DLD1 (cell line): Measurements from ENCODE around the gene KLHL25.

ENCODE experiments used
- in situ Hi-C: cut with HindIII; loops from 2 replicates; pipeline ENCODE4 v1.10.0; 2017; ENCODE audit warnings: low sequenced_read_pairs

The KLHL25 gene

DNA sequence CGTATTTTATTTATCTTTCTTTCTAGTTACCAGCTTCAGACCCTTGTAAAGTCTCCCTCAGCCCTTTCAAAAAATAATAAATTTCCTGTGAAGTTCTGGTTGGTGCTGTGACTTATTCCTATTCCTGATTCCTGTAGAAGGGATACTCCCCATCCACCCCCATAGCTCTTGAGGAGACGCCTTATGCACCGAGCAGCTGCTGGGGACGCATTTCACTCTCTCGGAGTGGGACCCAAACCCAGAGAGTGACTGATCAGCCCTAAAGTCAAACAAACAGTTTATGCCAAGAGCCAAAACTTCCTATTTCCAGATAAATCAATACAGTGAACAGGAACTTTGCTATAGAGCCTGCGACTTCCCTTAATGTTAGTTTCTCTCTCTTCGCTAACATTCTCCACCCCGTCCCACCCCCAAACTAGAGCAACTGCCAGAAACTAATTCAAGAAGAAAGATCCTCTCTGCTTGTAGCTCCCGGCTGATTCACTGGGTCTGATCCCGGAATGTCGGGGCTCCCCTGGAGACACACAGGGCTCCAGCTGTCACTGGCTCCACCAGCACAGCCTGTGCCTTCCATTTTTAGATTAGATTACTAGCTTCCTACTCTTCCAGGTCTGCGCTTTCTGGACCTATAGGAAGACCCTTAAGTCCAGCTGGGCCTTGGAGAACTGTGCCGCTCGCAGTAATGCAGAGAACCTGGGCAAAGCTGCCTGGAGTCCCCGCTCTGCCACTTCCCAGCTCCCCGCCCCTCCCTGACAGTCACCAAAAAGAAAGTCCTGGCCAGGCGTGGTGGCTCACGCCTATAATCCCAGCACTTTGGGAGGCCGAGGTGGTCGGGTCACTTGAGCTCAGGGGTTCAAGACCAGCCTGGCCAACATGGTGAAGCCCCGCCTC lies 45.2 kb downstream of the KLHL25 start:
- in situ Hi-C loops, result no loop called here

DNA sequence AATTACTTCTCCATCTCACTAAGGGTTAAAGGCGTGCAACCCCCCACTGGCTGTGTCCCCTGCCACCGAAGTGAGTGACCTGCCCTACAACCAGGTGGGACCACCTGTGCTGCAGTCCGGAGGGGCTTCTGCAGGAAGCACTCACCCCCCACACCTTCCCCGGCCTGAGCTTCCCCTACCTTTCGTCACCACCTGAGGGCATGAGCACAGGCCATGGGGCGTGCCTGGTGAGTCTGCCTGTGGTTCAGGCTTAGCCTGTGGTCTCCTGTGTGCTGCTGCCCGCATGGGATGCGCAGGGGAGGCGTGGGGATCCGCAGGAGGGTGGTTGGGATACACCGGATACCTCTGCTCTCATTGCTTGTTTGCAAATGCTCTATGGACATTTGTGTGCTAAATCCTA lies 46.0 kb downstream of the KLHL25 start:
- in situ Hi-C loops, result no loop called here

DNA sequence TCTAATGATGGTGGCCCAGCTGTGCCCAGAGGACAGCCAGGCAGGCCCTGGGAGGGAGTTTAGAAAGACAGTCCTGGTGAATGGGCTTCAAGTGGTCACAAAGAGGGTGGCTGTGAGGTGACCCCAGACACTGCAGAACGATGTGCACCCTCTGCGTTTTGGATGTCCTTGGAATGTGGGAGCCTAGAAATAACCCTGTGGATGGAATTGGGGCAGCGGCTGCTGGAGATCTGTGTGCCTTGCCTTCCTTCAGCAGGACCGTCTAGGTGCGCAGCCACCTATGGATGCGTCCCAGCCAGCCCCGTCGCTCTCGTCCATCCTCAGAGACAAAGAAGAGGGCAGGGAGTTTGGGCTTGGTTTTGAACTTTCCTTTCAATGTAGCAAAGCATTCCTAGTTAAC lies 46.5 kb downstream of the KLHL25 start:
- in situ Hi-C loops, result no loop called here

DNA sequence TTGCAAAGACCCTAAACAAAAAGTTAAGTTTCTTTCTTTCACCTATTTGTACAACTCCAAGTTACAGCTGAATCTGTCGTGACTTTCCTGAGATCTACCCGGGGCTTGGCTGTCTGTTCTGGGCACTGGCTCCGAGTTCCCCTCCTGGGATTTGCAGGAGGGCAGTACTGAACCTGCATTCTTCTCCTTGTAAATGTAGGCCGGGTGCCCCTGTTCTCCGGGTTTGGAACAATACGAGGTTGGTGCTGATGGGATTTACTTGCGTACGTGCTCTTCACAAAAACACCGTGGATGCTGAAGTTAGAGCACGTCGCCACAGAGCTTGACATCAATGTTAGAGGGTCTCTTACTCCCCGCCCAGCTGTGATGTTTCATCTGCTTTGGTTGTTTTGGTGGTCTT lies 48.1 kb downstream of the KLHL25 start:
- in situ Hi-C loops, result no loop called here

DNA sequence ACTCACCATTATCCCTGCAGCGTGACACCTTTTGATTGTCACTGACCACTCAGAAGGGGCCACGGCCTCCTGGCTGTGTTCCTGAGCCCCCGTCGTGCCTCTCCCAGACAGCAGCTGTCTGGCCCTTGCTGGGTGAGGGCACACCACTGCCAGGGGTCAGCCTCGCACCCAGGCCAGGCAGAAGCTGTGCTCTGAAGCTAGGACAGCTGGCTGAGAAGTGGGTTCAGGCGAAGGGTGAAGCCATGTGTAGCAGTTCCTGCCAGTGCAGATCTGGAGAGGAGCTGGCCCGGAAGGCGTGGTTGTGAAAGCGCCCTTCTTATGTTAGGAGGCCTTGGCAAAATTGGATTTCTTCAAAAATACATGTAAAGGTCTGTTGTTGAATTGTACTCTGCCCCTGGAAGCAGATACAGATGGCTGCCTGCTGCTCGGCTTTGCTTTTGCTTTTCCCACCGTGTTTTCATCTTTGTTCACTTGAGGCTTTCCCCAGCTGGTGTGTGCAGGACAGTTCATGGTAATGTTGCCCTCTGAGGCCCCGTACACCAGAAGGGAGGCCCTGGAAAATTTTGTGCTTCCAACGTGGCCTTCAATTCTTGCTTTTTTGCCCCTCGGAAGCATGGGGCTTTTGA lies 49.1 kb downstream of the KLHL25 start:
- in situ Hi-C loops, result no loop called here

DNA sequence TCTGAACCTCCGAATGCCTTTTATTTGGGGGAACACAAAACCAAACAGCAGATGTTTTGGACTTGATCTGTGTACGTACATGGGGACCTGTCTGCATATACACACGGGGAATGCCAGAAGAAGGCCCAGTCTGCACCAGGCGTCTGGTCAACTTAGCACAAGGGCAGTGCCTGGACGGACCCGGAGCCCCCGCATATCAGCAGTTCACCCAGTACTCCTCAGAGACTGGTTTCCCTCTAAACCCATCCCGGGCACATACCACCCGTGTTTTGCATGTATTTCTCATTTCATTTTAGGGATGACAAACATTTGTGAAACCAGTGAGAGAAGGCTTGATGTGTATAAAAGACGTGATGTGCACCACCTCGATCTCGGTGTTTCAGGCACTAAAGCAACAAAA lies 49.7 kb downstream of the KLHL25 start:
- in situ Hi-C loops, result no loop called here

DNA sequence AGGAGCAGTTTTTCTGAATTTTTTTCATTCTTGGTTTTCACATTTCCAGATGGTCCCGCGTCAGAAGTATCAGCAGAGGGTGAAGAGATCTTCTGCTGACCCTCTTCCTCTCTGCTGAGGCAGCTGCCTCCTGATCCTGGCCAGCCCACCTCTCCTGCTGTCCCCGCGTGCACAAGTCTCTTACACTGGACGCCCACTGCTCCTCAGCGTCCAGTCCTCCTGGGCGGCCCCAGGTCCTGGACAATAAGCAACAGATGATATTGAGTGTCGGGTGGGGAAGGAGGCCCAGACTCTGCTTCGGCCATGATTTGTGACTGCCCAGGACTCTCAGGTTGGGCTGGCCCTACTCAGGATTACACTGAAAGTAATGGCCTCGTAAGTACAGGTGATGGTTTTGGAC lies 50.1 kb downstream of the KLHL25 start:
- in situ Hi-C loops, result no loop called here

DNA sequence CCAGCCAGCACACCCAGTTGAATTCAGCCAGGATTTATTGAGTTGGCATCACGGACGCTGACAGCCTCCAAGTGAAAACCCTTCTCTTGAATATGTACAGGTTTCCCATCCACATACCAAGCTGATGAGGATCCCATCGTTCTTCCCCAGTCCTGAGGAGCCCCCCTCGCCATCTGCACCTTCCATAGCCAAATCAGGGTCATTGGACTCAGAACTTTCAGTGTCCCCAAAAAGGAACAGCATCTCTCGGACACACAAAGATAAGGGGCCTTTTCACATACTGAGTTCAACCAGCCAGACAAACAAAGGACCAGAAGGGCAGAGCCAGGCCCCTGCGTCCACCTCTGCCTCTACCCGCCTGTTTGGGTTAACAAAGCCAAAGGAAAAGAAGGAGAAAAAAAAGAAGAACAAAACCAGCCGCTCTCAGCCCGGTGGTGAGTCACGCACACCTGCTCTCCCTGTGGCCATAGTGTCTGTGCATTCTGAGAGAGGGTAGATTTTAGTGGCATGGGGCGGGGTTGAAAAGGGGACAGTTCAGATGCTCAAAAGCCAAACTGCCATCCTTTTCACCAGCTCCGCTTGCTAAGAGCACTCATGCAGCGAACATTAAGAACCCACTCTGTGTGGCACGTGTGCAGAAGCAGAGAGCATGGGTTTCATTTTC lies 51.2 kb downstream of the KLHL25 start:
- in situ Hi-C loops, result no loop called here

DNA sequence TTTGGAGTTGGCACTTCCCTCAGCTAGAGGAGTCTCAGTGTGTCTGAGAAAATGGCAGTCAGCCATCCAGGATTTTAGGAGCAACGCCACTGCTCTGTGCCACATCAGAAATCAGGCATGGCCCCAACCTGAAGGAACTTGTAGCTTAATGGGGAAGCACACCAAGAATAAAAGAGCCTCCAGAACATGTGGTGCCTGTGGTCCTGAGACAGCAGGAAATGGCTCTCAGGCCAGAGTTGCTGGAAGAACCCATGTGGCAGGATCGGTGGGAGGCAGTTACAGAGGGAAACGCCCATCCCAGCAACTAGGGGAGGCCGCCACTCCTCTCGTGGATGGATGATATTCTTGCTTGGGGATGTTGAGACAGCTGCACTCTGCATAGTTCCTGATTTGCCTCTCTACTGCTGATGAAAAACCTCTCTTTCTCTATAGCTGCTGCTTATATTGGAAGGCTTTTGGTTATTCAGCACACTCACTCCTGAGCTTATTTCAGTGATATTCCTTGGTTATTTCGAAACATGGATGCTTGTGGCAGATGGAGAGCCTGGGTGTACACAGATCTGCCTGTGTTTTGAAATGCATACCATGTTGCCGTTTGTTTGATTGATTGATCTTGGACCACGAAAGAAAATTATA lies 52.4 kb downstream of the KLHL25 start:
- in situ Hi-C loops, result no loop called here

DNA sequence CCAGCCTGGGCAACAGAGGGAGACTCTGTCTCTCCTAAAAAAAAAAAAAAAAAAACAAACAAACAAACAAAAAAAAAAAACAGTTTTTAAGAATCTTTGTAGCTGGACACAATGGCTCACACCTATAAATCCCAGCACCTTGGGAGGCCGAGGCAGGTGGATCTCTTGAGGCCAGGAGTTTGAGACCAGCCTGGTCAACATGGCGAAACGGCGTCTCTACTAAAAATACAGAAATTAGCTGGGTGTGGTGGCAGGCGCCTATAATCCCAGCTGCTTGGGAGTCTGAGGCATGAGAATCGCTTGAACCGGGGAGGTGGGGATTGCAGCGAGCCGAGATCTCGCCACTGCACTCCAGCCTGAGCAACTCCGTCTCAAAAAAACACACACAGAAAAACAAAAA lies 53.1 kb downstream of the KLHL25 start:
- in situ Hi-C loops, result no loop called here

DNA sequence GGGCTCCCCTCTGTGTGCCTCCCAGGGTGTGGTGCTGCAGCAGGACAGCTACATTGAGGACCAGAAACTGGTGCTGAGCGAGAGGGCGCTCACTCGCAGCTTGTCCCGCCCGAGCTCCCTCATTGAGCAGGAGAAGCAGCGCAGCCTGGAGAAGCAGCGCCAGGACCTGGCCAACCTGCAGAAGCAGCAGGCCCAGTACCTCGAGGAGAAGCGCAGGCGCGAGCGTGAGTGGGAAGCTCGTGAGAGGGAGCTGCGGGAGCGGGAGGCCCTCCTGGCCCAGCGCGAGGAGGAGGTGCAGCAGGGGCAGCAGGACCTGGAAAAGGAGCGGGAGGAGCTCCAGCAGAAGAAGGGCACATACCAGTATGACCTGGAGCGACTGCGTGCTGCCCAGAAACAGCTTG lies 53.7 kb downstream of the KLHL25 start:
- in situ Hi-C loops, result no loop called here

DNA sequence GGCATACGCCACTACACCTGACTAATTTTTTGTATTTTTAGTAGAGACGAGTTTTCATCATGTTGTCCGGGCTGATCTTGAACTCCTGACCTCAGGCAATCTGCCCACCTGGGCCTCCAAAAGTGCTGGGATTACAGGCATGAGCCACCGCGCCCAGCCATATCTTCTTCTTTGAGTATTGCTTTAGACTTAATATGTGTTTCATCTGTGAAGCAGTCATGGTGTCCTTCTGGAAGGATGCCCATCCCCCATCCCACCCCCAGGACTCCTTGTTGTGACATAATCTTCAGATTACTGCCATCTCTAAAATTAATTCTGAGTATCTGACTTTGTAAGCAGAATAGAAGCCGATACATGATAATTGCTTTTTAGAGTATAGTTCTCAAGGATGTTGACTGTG lies 57.7 kb downstream of the KLHL25 start:
- in situ Hi-C loops, result no loop called here

DNA sequence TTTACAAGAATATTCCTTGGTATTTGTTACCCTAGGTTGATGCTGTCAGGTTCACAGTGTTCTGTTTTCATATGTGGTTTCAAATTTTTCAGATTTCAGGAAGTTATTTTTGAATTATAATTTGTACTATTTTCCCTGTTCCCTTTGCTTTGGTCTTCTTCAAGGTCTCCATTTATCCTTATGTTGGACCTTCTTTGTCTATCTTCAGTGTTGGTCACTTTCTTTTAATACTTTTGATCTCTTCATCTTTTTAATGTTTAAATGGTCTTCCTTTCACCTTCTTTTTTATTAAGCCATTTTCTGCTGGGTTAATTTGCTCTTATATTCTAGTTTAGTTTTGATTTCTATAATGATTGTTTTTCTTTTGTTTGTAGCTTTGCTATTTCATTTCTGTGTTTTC lies 61.3 kb downstream of the KLHL25 start:
- in situ Hi-C loops, result no loop called here

DNA sequence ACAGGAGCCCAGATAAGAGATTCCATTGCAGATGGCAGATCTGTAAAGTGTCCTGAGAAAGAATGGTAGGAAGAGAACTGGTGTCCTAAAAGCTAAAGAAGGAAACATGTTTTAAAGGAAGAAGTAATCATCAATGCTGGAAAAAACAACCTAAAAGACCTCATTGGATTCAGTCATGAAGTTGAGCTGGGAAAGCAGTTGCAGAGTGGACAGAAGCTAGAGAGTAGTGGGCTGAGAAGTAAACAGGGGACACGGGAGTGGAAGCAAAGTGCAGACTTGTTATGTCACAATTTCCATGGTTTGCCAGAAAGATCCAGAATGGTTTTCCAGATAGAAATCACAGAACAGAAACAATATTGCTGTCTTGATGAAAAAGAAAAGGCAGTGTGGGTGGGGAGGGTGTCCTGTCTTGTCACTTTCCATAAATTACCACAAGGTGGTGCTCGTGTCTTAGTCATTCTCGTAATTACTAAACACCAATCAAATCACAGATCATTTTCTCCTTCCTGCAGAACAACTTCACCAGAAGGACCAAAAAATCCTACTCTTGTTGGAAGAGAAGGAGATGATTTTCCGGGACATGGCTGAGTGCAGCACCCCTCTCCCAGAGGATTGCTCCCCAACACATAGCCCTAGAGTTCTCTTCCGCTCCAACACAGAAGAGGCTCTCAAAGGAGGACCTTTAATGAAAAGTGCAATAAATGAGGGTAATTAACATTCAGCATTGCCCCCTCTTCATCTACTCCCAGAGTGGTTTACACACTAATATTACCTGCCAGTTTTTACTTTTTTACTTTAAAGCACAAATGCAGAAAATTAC lies 64.5 kb downstream of the KLHL25 start:
- in situ Hi-C loops, result no loop called here

DNA sequence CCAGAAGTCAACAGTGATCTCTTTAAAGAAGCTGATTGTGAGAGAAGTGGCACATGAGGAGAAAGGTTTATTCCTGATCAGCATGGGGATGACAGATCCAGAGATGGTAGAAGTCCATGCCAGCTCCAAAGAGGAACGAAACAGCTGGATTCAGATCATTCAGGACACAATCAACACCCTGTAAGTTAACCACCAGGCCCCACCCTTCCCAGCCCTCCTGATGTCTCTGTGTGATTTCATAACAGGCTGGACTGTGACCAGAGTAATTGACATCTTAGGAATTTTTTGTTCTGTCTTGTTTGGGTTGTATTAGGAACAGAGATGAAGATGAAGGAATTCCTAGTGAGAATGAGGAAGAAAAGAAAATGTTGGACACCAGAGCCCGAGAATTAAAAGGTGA lies 67.7 kb downstream of the KLHL25 start:
- in situ Hi-C loops, result no loop called here

DNA sequence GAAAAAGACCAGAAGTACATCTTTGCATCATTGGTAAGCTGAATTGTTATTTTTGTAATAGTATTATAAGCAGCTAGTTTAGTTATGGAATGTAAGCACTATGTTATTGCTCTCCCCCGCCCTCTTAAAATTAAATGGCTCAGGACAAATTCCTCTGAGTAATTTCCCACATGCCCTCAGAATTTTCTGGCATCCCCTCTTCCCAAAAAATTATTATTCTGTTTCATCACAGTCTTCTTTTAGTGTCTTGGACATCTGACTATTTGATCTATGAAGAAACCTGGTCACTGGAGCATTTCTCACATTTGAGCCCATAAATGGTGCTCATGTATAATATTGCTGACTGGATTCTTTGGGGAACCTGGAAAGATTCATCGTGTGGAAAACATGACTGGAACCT lies 68.3 kb downstream of the KLHL25 start:
- in situ Hi-C loops, result no loop called here

DNA sequence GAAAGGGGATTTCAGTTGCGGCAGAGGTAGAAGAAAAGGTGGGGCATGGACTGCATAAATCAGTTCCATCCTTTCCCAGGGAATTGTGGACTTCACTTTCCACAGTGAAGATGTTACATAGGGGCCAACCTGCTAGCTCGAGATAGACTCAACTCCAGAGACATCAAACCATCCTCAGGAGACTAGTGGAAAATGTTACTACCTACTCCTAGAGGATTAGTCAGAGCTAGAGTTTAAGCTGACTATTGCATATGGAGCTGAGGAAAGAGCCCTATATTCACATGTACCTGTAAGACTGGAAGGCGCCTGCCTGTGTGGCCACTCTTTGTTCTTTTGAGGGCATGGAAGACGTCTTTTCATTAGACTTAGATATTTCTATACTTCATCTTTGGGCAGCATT lies 69.2 kb downstream of the KLHL25 start:
- in situ Hi-C loops, result no loop called here

DNA sequence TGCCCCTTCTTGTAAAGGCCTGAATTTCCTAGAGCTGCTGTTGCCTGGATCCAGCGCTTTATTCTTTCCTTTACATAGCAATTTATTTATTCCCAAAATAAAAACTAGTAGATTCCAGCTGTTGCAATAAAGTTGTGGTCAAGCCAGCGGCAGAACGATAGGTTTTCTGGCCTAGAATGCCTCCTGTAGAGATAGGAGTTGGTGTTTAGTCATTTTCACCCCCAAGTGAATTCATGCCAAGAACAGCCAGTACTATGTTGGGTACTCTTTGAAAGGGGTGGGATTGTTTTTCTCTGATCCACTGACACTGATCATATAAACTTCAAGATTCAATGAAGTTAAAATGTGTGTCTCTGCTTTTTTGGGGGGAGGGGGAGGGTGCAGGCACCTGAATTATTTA lies 69.7 kb downstream of the KLHL25 start:
- in situ Hi-C loops, result no loop called here

DNA sequence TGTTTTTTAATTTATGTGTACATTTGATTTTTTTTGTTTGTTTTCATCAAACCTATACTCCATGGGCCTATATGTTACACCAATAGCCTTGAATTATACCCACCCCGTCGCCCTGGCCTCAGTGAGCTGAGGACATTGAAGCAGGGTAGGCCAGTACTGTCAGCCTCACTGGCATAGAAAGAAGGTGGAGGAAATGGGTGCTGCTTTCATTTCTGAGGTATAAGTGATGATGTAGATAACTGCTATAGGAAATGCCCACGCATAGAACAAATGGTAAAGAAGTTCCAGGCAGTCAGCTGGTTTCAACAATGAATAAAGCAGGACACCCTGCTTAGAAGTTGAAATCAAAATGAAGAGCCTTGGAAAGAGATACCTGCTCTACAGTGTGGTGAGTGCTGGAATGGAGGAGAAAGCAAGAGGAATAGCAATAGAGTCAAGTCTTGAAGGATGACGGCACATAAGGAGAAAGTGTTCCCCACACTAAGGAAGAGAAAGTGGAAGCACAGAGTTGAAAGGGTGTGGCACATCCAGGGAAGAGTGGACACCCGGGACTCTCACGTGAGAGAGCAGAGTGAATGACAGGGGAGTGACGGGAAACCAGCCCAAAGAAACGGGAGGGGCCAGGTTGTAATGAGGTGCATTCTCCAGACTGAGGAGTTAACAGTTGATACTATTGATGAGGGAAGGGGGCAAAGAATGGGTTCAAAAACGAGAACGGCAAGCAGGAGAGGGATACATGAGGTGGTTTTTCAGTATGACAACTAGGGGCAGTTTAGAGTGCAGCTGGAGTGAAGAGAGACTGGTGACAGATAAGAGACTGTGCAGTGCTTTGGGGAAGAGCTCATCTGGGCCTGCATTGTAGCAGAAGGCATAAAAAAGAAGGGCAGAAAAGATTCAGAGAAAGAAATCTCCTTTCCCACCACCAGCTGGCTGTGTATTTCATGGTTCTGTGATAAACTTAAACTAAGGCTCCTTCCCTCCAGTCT lies 70.5 kb downstream of the KLHL25 start:
- in situ Hi-C loops, result no loop called here
